ENCODE results near the gene RAPGEF3.

RAPGEF3 gene

GRCh38 chr12:47755655-47756562 lies 2.8 kb downstream of the RAPGEF3 start:
- DNase-seq, result peak in 1 of 2 donors; percentile 40

GRCh38 chr12:47754881-47755280 lies 3.8 kb downstream of the RAPGEF3 start:
- no peak for DNase-seq

GRCh38 chr12:47754126-47754525 lies 4.6 kb downstream of the RAPGEF3 start:
- no peak for DNase-seq

GRCh38 chr12:47753021-47754001 lies 5.4 kb downstream of the RAPGEF3 start:
- no peak for DNase-seq

- DNase-seq, result no peak
Observed at GRCh38 chr12:47752552-47752951, 6.1 kb downstream of the RAPGEF3 start.

GRCh38 chr12:47752121-47752520 lies 6.6 kb downstream of the RAPGEF3 start:
- no peak for DNase-seq

- DNase-seq, result no peak
Observed at GRCh38 chr12:47751561-47751960, 7.1 kb downstream of the RAPGEF3 start.

GRCh38 chr12:47750916-47751470 lies 7.7 kb downstream of the RAPGEF3 start:
- no peak for DNase-seq

GRCh38 chr12:47750229-47750798 lies 8.4 kb downstream of the RAPGEF3 start:
- no peak for DNase-seq

GRCh38 chr12:47748899-47749298 lies 9.8 kb downstream of the RAPGEF3 start:
- DNase-seq, result no peak

- DNase-seq, result no peak
Observed at GRCh38 chr12:47748507-47748828, 10.2 kb downstream of the RAPGEF3 start.

GRCh38 chr12:47747596-47748506 lies 10.8 kb downstream of the RAPGEF3 start:
- DNase-seq, result no peak

GRCh38 chr12:47747126-47747525 lies 11.6 kb downstream of the RAPGEF3 start:
- no peak for DNase-seq

- DNase-seq, result no peak
Observed at GRCh38 chr12:47746523-47746922, 12.2 kb downstream of the RAPGEF3 start.

GRCh38 chr12:47746073-47746472 lies 12.6 kb downstream of the RAPGEF3 start:
- no peak for DNase-seq

GRCh38 chr12:47745485-47746041 lies 13.1 kb downstream of the RAPGEF3 start:
- no peak for DNase-seq

- DNase-seq, result no peak
Observed at GRCh38 chr12:47744778-47745436, 13.8 kb downstream of the RAPGEF3 start.

- peak; percentile 62 to 74 for DNase-seq
Observed at GRCh38 chr12:47744005-47744651, 14.6 kb downstream of the RAPGEF3 start.

GRCh38 chr12:47743311-47743860 lies 15.3 kb downstream of the RAPGEF3 start:
- no peak for DNase-seq

- DNase-seq, result peak; percentile 61 to 76
Observed at GRCh38 chr12:47742253-47742825, 16.3 kb downstream of the RAPGEF3 start.
